Thoracic aorta (tissue), 2 donors: ENCODE measurements around the gene BTRC. TPM values are rescaled to one million over a fixed set of nuclear protein-coding genes. Genes with fewer than 3 reads are reported as not detected.
"Not testable (repeated sequence)": the region's sequence is repeated elsewhere in the genome, so short reads cannot be mapped to it uniquely, and the experiment has no call there.

Experiments
- ATAC-seq: fragments of 150-250 bp; one replicate; pipeline ENCODE4 v1.8.0; 2017; ENCODE audit warnings: low read depth; ENCODE audit not compliant: insufficient number of reproducible peaks, low FRiP score
- DNase-seq: peaks from one replicate; pipeline ENCODE4 v3.0.0-alpha.2; 2020; ENCODE audit warnings: low spot score
- H3K27ac ChIP-seq, 2 donors: fragments of 200-600 bp; sonication (generic); 1 replicate in 1 of 2; 2 replicates in 1 of 2; pipeline ENCODE4 v1.5.1; 2016; ENCODE audit warnings: mild to moderate bottlenecking in 2 of 2, moderate library complexity in 2 of 2
- H3K27me3 ChIP-seq: fragments of 200-600 bp; sonication (generic); replicated peaks from 2 replicates; pipeline ENCODE4 v1.6.0; 2016; ENCODE audit warnings: mild to moderate bottlenecking; ENCODE audit not compliant: insufficient read depth
- H3K36me3 ChIP-seq: fragments of 200-600 bp; sonication (generic); one replicate; pipeline ENCODE4 v1.5.1; 2016
- H3K4me1 ChIP-seq, 2 donors: fragments of 200-600 bp; sonication (generic); 1 replicate in 1 of 2; 2 replicates in 1 of 2; pipeline versions ENCODE4 v1.5.1 to v1.6.0; 2016; ENCODE audit warnings: low read depth in 2 of 2, mild to moderate bottlenecking in 1 of 2; ENCODE audit not compliant: control insufficient read depth in 1 of 2
- H3K4me3 ChIP-seq: fragments of 200-600 bp; sonication (generic); 2 replicates; pipeline ENCODE4 v1.5.1; 2016; ENCODE audit warnings: mild to moderate bottlenecking
- H3K9me3 ChIP-seq: fragments of 200-600 bp; sonication (generic); 2 replicates; pipeline ENCODE4 v1.5.1; 2016
- CTCF ChIP-seq: fragments of 200-600 bp; sonication (generic); IDR thresholded peaks from one replicate; pipeline ENCODE4 v1.5.1; 2019; ENCODE audit warnings: antibody characterized with exemption
- total RNA-seq, 2 donors: library from RNA; depleted of rRNA; stranded (reverse); fragments of >200 nt; gene quantifications; one replicate each; pipeline versions ENCODE4 v1.1.0 to v1.2.3, GENCODE V29; 2016

Gene BTRC
- total RNA-seq, 2 donors from 2014 or later = 8.4 to 12.9 TPM

- H3K27me3 ChIP-seq = no peaks in the 10 kb centered on the region
- no peaks in the 10 kb centered on the region for H3K36me3 ChIP-seq
- DNase-seq (peak; percentile 10), ATAC-seq (no peak)
- H3K4me1 ChIP-seq = peaks cover 9 to 12% of the 10 kb centered on the region in 2 donors
- H3K27ac ChIP-seq = peak overlapping the region; percentile 71 to 82
- TF ChIP-seq CTCF = no peak
- H3K9me3 ChIP-seq = no peaks in the 10 kb centered on the region
- peak overlapping the region; percentile 90 for H3K4me3 ChIP-seq
Measured at GRCh38 chr10:101354328-101355071, 535 bp downstream of the BTRC start.

GRCh38 chr10:101355072-101355706 lies 1.2 kb downstream of the BTRC start:
- ATAC-seq (no peak), DNase-seq (no peak)
- H3K4me3 ChIP-seq = peak overlapping the region; percentile 90
- H3K36me3 ChIP-seq = no peaks in the 10 kb centered on the region
- no peaks in the 10 kb centered on the region for H3K9me3 ChIP-seq
- no peak for TF ChIP-seq CTCF
- no peak overlapping the region for H3K27ac ChIP-seq
- no peaks in the 10 kb centered on the region for H3K27me3 ChIP-seq
- H3K4me1 ChIP-seq = peaks cover 9 to 12% of the 10 kb centered on the region in 2 donors

- H3K36me3 ChIP-seq = no peaks in the 10 kb centered on the region
- no peaks in the 10 kb centered on the region for H3K9me3 ChIP-seq
- no peak overlapping the region for H3K27ac ChIP-seq
- no peak for ATAC-seq
- H3K4me1 ChIP-seq = peaks cover 9 to 12% of the 10 kb centered on the region in 2 donors
- TF ChIP-seq CTCF = no peak
- H3K27me3 ChIP-seq = no peaks in the 10 kb centered on the region
- no peak overlapping the region for H3K4me3 ChIP-seq
- DNase-seq = no peak
Measured at GRCh38 chr10:101356132-101356531, 2.2 kb downstream of the BTRC start.

- Histone ChIP-seq H3K9me3 (no peaks in the 10 kb centered on the region), H3K27ac (no peak overlapping the region), H3K36me3 (no peaks in the 10 kb centered on the region), H3K4me3 (no peak overlapping the region), H3K27me3 (no peaks in the 10 kb centered on the region), H3K4me1 (peaks cover 9 to 12% of the 10 kb centered on the region in 2 donors)
- no peak for ATAC-seq
- no peak for DNase-seq
- no peak for TF ChIP-seq CTCF
Measured at GRCh38 chr10:101357958-101358357, 4.0 kb downstream of the BTRC start.

- no peak overlapping the region for H3K27ac ChIP-seq
- H3K9me3 ChIP-seq = no peaks in the 10 kb centered on the region
- TF ChIP-seq CTCF = no peak
- no peaks in the 10 kb centered on the region for H3K27me3 ChIP-seq
- H3K36me3 ChIP-seq = no peaks in the 10 kb centered on the region
- no peak for DNase-seq
- no peak overlapping the region for H3K4me3 ChIP-seq
- peaks cover 5 to 12% of the 10 kb centered on the region in 2 donors for H3K4me1 ChIP-seq
- ATAC-seq = no peak
Measured at GRCh38 chr10:101358706-101359300, 4.8 kb downstream of the BTRC start.

GRCh38 chr10:101360090-101360489 lies 6.1 kb downstream of the BTRC start:
- H3K27ac ChIP-seq, H3K36me3 ChIP-seq, DNase-seq, ATAC-seq, H3K27me3 ChIP-seq, H3K4me3 ChIP-seq, H3K9me3 ChIP-seq: not testable (repeated sequence)
- H3K4me1 ChIP-seq = peaks cover 3 to 14% of the 10 kb centered on the region in 2 donors

GRCh38 chr10:101360841-101361240 lies 6.9 kb downstream of the BTRC start:
- DNase-seq, H3K4me3 ChIP-seq, H3K9me3 ChIP-seq, ATAC-seq, H3K27ac ChIP-seq, H3K27me3 ChIP-seq, H3K4me1 ChIP-seq, H3K36me3 ChIP-seq: not testable (repeated sequence)
